MM.1S (cell line): ENCODE results near the gene DEUP1.

Experiments used
- EZH2 ChIP-seq: fragments of 300-600 bp; sonication (generic); optimal IDR thresholded peaks from 2 replicates; pipeline ENCODE3; 2017; ENCODE audit warnings: low read depth, mild to moderate bottlenecking, antibody characterized with exemption, low read length, mixed read lengths
- TF ChIP-seq, protein P1 (sequence below): fragments of 300-600 bp; sonication (generic); IDR thresholded peaks from 2 replicates; pipeline ENCODE4 v1.5.1; 2016; ENCODE audit warnings: antibody characterized with exemption, low read length, mixed read lengths

DNA sequence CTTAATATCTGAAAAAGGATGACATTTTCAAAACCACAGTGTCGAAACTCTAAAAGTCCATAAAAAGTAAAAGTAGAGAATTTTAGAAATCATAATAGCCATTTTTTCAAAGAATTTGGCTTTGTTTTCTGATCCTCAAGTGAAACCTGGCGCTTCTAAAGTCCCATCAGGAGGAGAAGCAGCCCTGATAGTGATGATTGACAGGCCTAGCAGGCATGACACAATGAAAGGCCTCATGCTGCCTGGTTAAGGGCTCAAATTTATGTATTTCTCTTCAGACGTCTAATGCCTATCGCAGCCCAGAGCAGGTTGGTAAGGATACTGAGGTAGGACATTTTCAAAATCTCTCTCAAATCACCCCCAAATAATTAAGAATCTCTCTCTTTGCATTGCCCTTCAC lies 3.9 kb upstream of the DEUP1 start:
- TF ChIP-seq EZH2: no peak
- TF ChIP-seq, protein P1, sequence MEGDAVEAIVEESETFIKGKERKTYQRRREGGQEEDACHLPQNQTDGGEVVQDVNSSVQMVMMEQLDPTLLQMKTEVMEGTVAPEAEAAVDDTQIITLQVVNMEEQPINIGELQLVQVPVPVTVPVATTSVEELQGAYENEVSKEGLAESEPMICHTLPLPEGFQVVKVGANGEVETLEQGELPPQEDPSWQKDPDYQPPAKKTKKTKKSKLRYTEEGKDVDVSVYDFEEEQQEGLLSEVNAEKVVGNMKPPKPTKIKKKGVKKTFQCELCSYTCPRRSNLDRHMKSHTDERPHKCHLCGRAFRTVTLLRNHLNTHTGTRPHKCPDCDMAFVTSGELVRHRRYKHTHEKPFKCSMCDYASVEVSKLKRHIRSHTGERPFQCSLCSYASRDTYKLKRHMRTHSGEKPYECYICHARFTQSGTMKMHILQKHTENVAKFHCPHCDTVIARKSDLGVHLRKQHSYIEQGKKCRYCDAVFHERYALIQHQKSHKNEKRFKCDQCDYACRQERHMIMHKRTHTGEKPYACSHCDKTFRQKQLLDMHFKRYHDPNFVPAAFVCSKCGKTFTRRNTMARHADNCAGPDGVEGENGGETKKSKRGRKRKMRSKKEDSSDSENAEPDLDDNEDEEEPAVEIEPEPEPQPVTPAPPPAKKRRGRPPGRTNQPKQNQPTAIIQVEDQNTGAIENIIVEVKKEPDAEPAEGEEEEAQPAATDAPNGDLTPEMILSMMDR: no peak
